HEK293 (cell line): Measurements from ENCODE around the gene CNOT4.

ENCODE experiments used
- CTCF ChIA-PET: fragments of 350-600 bp; formaldehyde crosslinking; extraction: SDS; loops from one replicate; lab custom pipeline; 2021; ENCODE audit warnings: antibody characterized with exemption; lab: Yijun Ruan, JAX
- POLR2A ChIA-PET: fragments of 300-600 bp; formaldehyde crosslinking; extraction: SDS; loops from one replicate; lab custom pipeline; 2020; ENCODE audit warnings: antibody characterized with exemption, inconsistent platforms; lab: Yijun Ruan, JAX
- H3K27ac ChIP-seq: fragments of 200-500 bp; sonication (Bioruptor generic); 2 replicates; pipeline ENCODE4 v1.5.1; 2014; ENCODE audit warnings: low read depth, low read length, control low read depth, inconsistent platforms; ENCODE audit errors: extremely low read depth
- H3K36me3 ChIP-seq, 2 experiments: fragments of 200-500 bp in 1 of 2; sonication (Bioruptor generic) in 1 of 2; 1 replicate in 1 of 2; 2 replicates in 1 of 2; pipeline ENCODE4 v1.5.1; 2014 to 2017; ENCODE audit warnings: inconsistent platforms in 2 of 2, low read length in 2 of 2; ENCODE audit not compliant: control insufficient read depth in 2 of 2, insufficient read depth in 1 of 2
- H3K4me1 ChIP-seq: fragments of 200-500 bp; sonication (Bioruptor generic); 2 replicates; pipeline ENCODE4 v1.5.1; 2014; ENCODE audit warnings: mild to moderate bottlenecking, low read length, inconsistent platforms; ENCODE audit not compliant: control insufficient read depth, insufficient read depth
- H3K4me3 ChIP-seq: 2 replicates; pipeline ENCODE4 v1.5.1; 2011; ENCODE audit warnings: low read depth, mild to moderate bottlenecking, control low read depth, low read length, moderate library complexity
- H3K9me3 ChIP-seq: fragments of 200-500 bp; sonication (Bioruptor generic); 2 replicates; pipeline ENCODE4 v1.5.1; 2014; ENCODE audit warnings: low read depth, low read length, inconsistent platforms; ENCODE audit not compliant: control insufficient read depth, insufficient read depth
- BCL11B ChIP-seq: fragments of 450-650 bp; formaldehyde crosslinking; IDR thresholded peaks from 2 replicates; pipeline ENCODE4 v1.5.1; 2016; ENCODE audit warnings: low read depth, missing biosample characterization, missing genetic modification characterization
- CTCF ChIP-seq: fragments of 450-650 bp; formaldehyde crosslinking; IDR thresholded peaks from 2 replicates; pipeline ENCODE4 v1.5.1; 2016; ENCODE audit warnings: missing biosample characterization, missing genetic modification characterization
- HOXC10 ChIP-seq: sonication (generic); formaldehyde crosslinking; IDR thresholded peaks from 2 replicates; pipeline ENCODE4 v1.8.1; 2023; ENCODE audit warnings: mild to moderate bottlenecking, missing genetic modification reagents
- KLF8 ChIP-seq: fragments of 450-650 bp; formaldehyde crosslinking; IDR thresholded peaks from 2 replicates; pipeline ENCODE4 v1.5.1; 2016; ENCODE audit warnings: missing biosample characterization, missing genetic modification characterization
- KLF9 ChIP-seq: fragments of 450-650 bp; formaldehyde crosslinking; IDR thresholded peaks from 2 replicates; pipeline ENCODE4 v1.5.1; 2016; ENCODE audit warnings: missing biosample characterization, missing genetic modification characterization, low read depth
- SALL2 ChIP-seq: fragments of 450-650 bp; formaldehyde crosslinking; IDR thresholded peaks from 2 replicates; pipeline ENCODE4 v1.5.0; 2017; ENCODE audit warnings: missing biosample characterization, mild to moderate bottlenecking, missing genetic modification characterization, borderline replicate concordance
- SP3 ChIP-seq: fragments of 450-650 bp; formaldehyde crosslinking; IDR thresholded peaks from 2 replicates; pipeline ENCODE4 v1.5.1; 2016; ENCODE audit warnings: missing biosample characterization, missing genetic modification characterization
- TCF7L2 ChIP-seq: IDR thresholded peaks from 2 replicates; pipeline ENCODE4 v1.6.1; 2011; ENCODE audit warnings: low read depth, mild to moderate bottlenecking, inconsistent platforms, low read length, moderate library complexity, borderline replicate concordance
- WT1 ChIP-seq: fragments of 450-650 bp; formaldehyde crosslinking; IDR thresholded peaks from 2 replicates; pipeline ENCODE4 v1.5.1; 2016; ENCODE audit warnings: missing biosample characterization, missing genetic modification characterization
- ZFP37 ChIP-seq: fragments of 450-650 bp; formaldehyde crosslinking; IDR thresholded peaks from 2 replicates; pipeline ENCODE4 v1.5.1; 2016; ENCODE audit warnings: missing biosample characterization, missing genetic modification characterization
- ZNF114 ChIP-seq: fragments of 450-650 bp; formaldehyde crosslinking; IDR thresholded peaks from 2 replicates; pipeline ENCODE4 v1.5.0; 2017; ENCODE audit warnings: missing biosample characterization, missing genetic modification characterization
- ZNF169 ChIP-seq: fragments of 450-650 bp; formaldehyde crosslinking; IDR thresholded peaks from 2 replicates; pipeline ENCODE4 v1.5.1; 2016; ENCODE audit warnings: missing biosample characterization, missing genetic modification characterization
- ZNF214 ChIP-seq: fragments of 450-650 bp; formaldehyde crosslinking; IDR thresholded peaks from 2 replicates; pipeline ENCODE4 v1.5.1; 2017; ENCODE audit warnings: missing biosample characterization, mild to moderate bottlenecking, missing genetic modification characterization, borderline replicate concordance
- ZNF248 ChIP-seq: fragments of 450-650 bp; formaldehyde crosslinking; IDR thresholded peaks from 2 replicates; pipeline ENCODE4 v1.5.1; 2017; ENCODE audit warnings: missing biosample characterization, missing genetic modification characterization
- ZNF391 ChIP-seq: fragments of 450-650 bp; formaldehyde crosslinking; IDR thresholded peaks from 2 replicates; pipeline ENCODE4 v1.5.1; 2016; ENCODE audit warnings: low read depth, missing biosample characterization, missing genetic modification characterization, borderline replicate concordance
- ZNF621 ChIP-seq: fragments of 450-650 bp; formaldehyde crosslinking; IDR thresholded peaks from 2 replicates; pipeline ENCODE4 v1.5.1; 2017; ENCODE audit warnings: missing biosample characterization, missing genetic modification characterization
- ZNF658 ChIP-seq: fragments of 450-650 bp; formaldehyde crosslinking; IDR thresholded peaks from 2 replicates; pipeline ENCODE4; 2016; ENCODE audit warnings: missing biosample characterization, missing genetic modification characterization
- ZNF747 ChIP-seq: fragments of 450-650 bp; formaldehyde crosslinking; IDR thresholded peaks from 2 replicates; pipeline ENCODE4 v1.5.1; 2016; ENCODE audit warnings: missing biosample characterization, missing genetic modification characterization
- ZNF777 ChIP-seq: fragments of 450-650 bp; formaldehyde crosslinking; IDR thresholded peaks from 2 replicates; pipeline ENCODE4 v1.5.1; 2017; ENCODE audit warnings: missing biosample characterization, missing genetic modification characterization, borderline replicate concordance
- ZSCAN4 ChIP-seq: fragments of 450-650 bp; formaldehyde crosslinking; IDR thresholded peaks from 2 replicates; pipeline ENCODE4 v1.5.1; 2017; ENCODE audit warnings: missing biosample characterization, missing genetic modification characterization
- TF ChIP-seq, protein P1 (sequence below): fragments of 450-650 bp; formaldehyde crosslinking; IDR thresholded peaks from 2 replicates; pipeline ENCODE4 v1.5.1; 2017; ENCODE audit warnings: missing biosample characterization, missing genetic modification characterization
- TF ChIP-seq, protein P2 (sequence below): sonication (generic); formaldehyde crosslinking; IDR thresholded peaks from 2 replicates; pipeline ENCODE4 v1.8.1; 2022; ENCODE audit warnings: mild to moderate bottlenecking, moderate library complexity, missing genetic modification reagents
- TF ChIP-seq, protein P3 (sequence below): fragments of 450-650 bp; formaldehyde crosslinking; IDR thresholded peaks from 2 replicates; pipeline ENCODE4 v1.5.1; 2016; ENCODE audit warnings: missing biosample characterization, missing genetic modification characterization, borderline replicate concordance
- TF ChIP-seq, protein P4 (sequence below): fragments of 450-650 bp; formaldehyde crosslinking; IDR thresholded peaks from 2 replicates; pipeline ENCODE4 v1.5.1; 2016; ENCODE audit warnings: missing biosample characterization, missing genetic modification characterization

CNOT4 gene

GRCh38 chr7:135335628-135336139 is 174.2 kb downstream of the CNOT4 start:
- Histone ChIP-seq H3K4me1 (no peaks in the 10 kb centered on the region), H3K4me3 (no peak overlapping the region), H3K9me3 (no peaks in the 10 kb centered on the region), H3K36me3 (no peaks in the 10 kb centered on the region), H3K27ac (no peak overlapping the region)
- ChIA-PET POLR2A (no interaction called here), CTCF (interaction anchor here (0.6 to 3.6 kb wide), 31 partner anchors 8 to 649 kb away, joined by 3 to 110 read pairs (median 4); no protein-coding TSS in a partner anchor)
- TF ChIP-seq, protein P1, sequence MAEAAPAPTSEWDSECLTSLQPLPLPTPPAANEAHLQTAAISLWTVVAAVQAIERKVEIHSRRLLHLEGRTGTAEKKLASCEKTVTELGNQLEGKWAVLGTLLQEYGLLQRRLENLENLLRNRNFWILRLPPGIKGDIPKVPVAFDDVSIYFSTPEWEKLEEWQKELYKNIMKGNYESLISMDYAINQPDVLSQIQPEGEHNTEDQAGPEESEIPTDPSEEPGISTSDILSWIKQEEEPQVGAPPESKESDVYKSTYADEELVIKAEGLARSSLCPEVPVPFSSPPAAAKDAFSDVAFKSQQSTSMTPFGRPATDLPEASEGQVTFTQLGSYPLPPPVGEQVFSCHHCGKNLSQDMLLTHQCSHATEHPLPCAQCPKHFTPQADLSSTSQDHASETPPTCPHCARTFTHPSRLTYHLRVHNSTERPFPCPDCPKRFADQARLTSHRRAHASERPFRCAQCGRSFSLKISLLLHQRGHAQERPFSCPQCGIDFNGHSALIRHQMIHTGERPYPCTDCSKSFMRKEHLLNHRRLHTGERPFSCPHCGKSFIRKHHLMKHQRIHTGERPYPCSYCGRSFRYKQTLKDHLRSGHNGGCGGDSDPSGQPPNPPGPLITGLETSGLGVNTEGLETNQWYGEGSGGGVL (tag by site-specific recombination): no peak
- TF ChIP-seq, protein P2, sequence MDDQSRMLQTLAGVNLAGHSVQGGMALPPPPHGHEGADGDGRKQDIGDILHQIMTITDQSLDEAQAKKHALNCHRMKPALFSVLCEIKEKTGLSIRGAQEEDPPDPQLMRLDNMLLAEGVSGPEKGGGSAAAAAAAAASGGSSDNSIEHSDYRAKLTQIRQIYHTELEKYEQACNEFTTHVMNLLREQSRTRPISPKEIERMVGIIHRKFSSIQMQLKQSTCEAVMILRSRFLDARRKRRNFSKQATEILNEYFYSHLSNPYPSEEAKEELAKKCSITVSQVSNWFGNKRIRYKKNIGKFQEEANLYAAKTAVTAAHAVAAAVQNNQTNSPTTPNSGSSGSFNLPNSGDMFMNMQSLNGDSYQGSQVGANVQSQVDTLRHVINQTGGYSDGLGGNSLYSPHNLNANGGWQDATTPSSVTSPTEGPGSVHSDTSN (CRISPR knock-in tag): 0 out of 2 replicates have a peak, but pooled peaks have one; percentile 53
- TF ChIP-seq ZSCAN4 (no peak), SP3 (tag by site-specific recombination) (0 out of 2 replicates have a peak, but pooled peaks have one; percentile 14), ZNF391 (no peak), ZNF248 (no peak), ZNF114 (no peak), ZFP37 (no peak), KLF8 (tag by site-specific recombination) (0 out of 2 replicates have a peak, but pooled peaks have one; percentile 28), ZNF214 (no peak), TCF7L2 (no peak), ZNF777 (tag by site-specific recombination) (no peak), BCL11B (tag by site-specific recombination) (no peak), SALL2 (tag by site-specific recombination) (no peak), ZNF747 (tag by site-specific recombination) (no peak), ZNF169 (tag by site-specific recombination) (no peak), CTCF (peak; percentile 84), ZNF658 (no peak), KLF9 (tag by site-specific recombination) (no peak), ZNF621 (tag by site-specific recombination) (no peak), WT1 (tag by site-specific recombination) (no peak), HOXC10 (0 out of 2 replicates have a peak, but pooled peaks have one; percentile 50)
- TF ChIP-seq, protein P3, sequence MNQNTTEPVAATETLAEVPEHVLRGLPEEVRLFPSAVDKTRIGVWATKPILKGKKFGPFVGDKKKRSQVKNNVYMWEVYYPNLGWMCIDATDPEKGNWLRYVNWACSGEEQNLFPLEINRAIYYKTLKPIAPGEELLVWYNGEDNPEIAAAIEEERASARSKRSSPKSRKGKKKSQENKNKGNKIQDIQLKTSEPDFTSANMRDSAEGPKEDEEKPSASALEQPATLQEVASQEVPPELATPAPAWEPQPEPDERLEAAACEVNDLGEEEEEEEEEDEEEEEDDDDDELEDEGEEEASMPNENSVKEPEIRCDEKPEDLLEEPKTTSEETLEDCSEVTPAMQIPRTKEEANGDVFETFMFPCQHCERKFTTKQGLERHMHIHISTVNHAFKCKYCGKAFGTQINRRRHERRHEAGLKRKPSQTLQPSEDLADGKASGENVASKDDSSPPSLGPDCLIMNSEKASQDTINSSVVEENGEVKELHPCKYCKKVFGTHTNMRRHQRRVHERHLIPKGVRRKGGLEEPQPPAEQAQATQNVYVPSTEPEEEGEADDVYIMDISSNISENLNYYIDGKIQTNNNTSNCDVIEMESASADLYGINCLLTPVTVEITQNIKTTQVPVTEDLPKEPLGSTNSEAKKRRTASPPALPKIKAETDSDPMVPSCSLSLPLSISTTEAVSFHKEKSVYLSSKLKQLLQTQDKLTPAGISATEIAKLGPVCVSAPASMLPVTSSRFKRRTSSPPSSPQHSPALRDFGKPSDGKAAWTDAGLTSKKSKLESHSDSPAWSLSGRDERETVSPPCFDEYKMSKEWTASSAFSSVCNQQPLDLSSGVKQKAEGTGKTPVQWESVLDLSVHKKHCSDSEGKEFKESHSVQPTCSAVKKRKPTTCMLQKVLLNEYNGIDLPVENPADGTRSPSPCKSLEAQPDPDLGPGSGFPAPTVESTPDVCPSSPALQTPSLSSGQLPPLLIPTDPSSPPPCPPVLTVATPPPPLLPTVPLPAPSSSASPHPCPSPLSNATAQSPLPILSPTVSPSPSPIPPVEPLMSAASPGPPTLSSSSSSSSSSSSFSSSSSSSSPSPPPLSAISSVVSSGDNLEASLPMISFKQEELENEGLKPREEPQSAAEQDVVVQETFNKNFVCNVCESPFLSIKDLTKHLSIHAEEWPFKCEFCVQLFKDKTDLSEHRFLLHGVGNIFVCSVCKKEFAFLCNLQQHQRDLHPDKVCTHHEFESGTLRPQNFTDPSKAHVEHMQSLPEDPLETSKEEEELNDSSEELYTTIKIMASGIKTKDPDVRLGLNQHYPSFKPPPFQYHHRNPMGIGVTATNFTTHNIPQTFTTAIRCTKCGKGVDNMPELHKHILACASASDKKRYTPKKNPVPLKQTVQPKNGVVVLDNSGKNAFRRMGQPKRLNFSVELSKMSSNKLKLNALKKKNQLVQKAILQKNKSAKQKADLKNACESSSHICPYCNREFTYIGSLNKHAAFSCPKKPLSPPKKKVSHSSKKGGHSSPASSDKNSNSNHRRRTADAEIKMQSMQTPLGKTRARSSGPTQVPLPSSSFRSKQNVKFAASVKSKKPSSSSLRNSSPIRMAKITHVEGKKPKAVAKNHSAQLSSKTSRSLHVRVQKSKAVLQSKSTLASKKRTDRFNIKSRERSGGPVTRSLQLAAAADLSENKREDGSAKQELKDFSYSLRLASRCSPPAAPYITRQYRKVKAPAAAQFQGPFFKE (tag by site-specific recombination): no peak
- TF ChIP-seq, protein P4, sequence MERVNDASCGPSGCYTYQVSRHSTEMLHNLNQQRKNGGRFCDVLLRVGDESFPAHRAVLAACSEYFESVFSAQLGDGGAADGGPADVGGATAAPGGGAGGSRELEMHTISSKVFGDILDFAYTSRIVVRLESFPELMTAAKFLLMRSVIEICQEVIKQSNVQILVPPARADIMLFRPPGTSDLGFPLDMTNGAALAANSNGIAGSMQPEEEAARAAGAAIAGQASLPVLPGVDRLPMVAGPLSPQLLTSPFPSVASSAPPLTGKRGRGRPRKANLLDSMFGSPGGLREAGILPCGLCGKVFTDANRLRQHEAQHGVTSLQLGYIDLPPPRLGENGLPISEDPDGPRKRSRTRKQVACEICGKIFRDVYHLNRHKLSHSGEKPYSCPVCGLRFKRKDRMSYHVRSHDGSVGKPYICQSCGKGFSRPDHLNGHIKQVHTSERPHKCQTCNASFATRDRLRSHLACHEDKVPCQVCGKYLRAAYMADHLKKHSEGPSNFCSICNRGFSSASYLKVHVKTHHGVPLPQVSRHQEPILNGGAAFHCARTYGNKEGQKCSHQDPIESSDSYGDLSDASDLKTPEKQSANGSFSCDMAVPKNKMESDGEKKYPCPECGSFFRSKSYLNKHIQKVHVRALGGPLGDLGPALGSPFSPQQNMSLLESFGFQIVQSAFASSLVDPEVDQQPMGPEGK: peak; percentile 27; the same call in 1 of the 2 replicates
